Testis (tissue), 2 donors: ENCODE measurements around the gene BRAF.

ENCODE experiments used
- POLR2A ChIP-seq: fragments of 450-650 bp; IDR thresholded peaks from one replicate; pipeline ENCODE4 v1.6.1; 2017; ENCODE audit warnings: antibody characterized with exemption, mild to moderate bottlenecking, moderate library complexity
- TF ChIP-seq, protein P1 (sequence below), 3 experiments: fragments of 450-650 bp in 2 of 3; fragments of 200-600 bp in 1 of 3; sonication (generic) in 1 of 3; IDR thresholded peaks; one replicate each; pipeline ENCODE4 v1.5.1; 2016 to 2019; ENCODE audit warnings: antibody characterized with exemption in 3 of 3, mild to moderate bottlenecking in 2 of 3, moderate library complexity in 1 of 3

GRCh38 chr7:140937702-140938264 lies 13.1 kb upstream of the BRAF start:
- no peak for TF ChIP-seq POLR2A
- TF ChIP-seq, protein P1, sequence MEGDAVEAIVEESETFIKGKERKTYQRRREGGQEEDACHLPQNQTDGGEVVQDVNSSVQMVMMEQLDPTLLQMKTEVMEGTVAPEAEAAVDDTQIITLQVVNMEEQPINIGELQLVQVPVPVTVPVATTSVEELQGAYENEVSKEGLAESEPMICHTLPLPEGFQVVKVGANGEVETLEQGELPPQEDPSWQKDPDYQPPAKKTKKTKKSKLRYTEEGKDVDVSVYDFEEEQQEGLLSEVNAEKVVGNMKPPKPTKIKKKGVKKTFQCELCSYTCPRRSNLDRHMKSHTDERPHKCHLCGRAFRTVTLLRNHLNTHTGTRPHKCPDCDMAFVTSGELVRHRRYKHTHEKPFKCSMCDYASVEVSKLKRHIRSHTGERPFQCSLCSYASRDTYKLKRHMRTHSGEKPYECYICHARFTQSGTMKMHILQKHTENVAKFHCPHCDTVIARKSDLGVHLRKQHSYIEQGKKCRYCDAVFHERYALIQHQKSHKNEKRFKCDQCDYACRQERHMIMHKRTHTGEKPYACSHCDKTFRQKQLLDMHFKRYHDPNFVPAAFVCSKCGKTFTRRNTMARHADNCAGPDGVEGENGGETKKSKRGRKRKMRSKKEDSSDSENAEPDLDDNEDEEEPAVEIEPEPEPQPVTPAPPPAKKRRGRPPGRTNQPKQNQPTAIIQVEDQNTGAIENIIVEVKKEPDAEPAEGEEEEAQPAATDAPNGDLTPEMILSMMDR (IDR thresholded peaks at IDR 0.05): no peak
